ENCODE data around the gene SPPL2C.

DNA sequence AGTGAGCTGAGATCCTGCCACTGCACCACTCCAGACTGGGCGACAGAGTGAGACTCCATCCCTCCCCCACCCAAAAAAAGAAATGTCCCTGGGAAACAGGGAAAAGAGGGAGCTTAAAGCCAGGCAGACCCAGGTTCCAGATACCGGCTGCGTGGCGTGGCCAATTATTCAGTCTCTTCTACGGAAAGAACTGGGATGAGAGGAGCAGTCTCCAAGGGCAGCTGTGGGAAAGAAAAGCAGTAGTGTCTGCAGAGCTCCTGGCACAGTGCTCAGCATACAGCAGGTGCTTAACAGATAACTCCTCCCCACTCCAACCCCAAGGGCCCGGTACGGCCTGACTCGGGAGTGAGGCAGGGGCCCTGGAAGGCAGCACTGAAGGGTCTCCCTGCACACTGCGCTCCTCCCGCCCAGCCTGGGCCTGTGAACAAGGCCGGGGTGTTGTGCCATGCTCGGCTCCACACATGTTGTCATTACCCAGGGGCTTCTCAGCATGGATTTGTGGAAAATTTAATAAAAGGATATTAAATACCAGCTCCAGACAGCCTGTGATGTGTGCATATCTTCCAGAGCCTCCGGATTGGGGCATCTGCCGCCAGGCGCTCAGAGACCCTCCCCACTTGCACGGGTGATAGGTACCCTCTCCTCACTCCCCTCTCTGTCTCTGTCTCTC lies 17.6 kb upstream of the SPPL2C start:
- no peak for TF ChIP-seq SPI1 (IDR thresholded peaks at IDR 0.05; ENCODE audit: low read depth, low read length)
- no peak for TF ChIP-seq POLR2AphosphoS5 (IDR thresholded peaks at IDR 0.05; ENCODE audit: low read depth, low read length)
- TF ChIP-seq PAX5 (IDR thresholded peaks at IDR 0.05; ENCODE audit: insufficient read depth, low read length, severe bottlenecking): no peak
- TF ChIP-seq POLR2A (IDR thresholded peaks at IDR 0.05; ENCODE audit: low read depth, low read length): no peak
- TF ChIP-seq TAF1 (IDR thresholded peaks at IDR 0.05; ENCODE audit: low read depth, low read length): no peak

Data from GM12891 (cell line).